Right lobe of liver (tissue), 4 donors: ENCODE results near the gene CD8A.

Source experiments
- CTCF ChIP-seq, 4 donors: fragments of 200-600 bp in 3 of 4; fragments of 450-650 bp in 1 of 4; IDR thresholded peaks; one replicate each; pipeline versions ENCODE4 v1.5.1 to v1.8.0; 2016 to 2022; ENCODE audit warnings: antibody characterized with exemption in 4 of 4, mild to moderate bottlenecking in 2 of 4
- POLR2A ChIP-seq: fragments of 450-650 bp; IDR thresholded peaks from one replicate; pipeline ENCODE4 v1.6.1; 2017; ENCODE audit warnings: antibody characterized with exemption, mild to moderate bottlenecking
- donor health status: DM: no; HTN: no; CAD: no.
- donor health status: DM: no; HTN: no; CAD: no.
- donor health status: DM: no; HTN: yes; CAD: no.

- no peak for TF ChIP-seq CTCF (IDR thresholded peaks at IDR 0.05)
- TF ChIP-seq POLR2A = no peak
Measured at GRCh38 chr2:86788881-86789686, 1.6 kb downstream of the CD8A start.
